H1 (cell line): Measurements from ENCODE around the gene TRIM75. TPM values are rescaled to one million over a fixed set of nuclear protein-coding genes. Genes with fewer than 3 reads are reported as not detected.

Source experiments
- RXRA ChIP-seq: IDR thresholded peaks from 2 replicates; pipeline ENCODE4 v1.6.1; 2011; ENCODE audit warnings: low read depth, mild to moderate bottlenecking, low read length, moderate library complexity; ENCODE audit not compliant: insufficient read depth
- SP4 ChIP-seq: IDR thresholded peaks from 2 replicates; pipeline ENCODE4 v1.6.1; 2012; ENCODE audit warnings: low read length, inconsistent platforms
- SRF ChIP-seq: IDR thresholded peaks from 2 replicates; pipeline ENCODE4 v1.6.1; 2011; ENCODE audit warnings: mild to moderate bottlenecking, low read depth, low read length, moderate library complexity
- polyA plus RNA-seq, 7 experiments: library from polyadenylated mRNA; depleted of rRNA in 3 of 7; stranded (reverse) in 5 of 7; unstranded in 2 of 7; fragments of >200 nt in 5 of 7; fragments of 200-250 nt in 2 of 7; gene quantifications; 1 replicate in 5 of 7; 2 replicates in 1 of 7; 4 replicates in 1 of 7; pipeline versions ENCODE4 v1.2.1 to v1.2.3, GENCODE V29; 2011 to 2013; ENCODE audit warnings: missing spikeins in 2 of 7, mixed read lengths in 2 of 7
- total RNA-seq: library from RNA; stranded (reverse); fragmentation: NEBNext Ultra II Directional; extraction: Animal tissue kit (Norgen Biotek cat#: 25700); gene quantifications from 2 replicates; pipeline ENCODE4 v1.2.1, GENCODE V29; 2021
- TF ChIP-seq, protein P1 (sequence below), 3 experiments: IDR thresholded peaks; 1 replicate in 2 of 3; 2 replicates in 1 of 3; pipeline versions ENCODE4 v1.5.1 to v1.6.1; 2011; ENCODE audit warnings: low read length in 3 of 3, mild to moderate bottlenecking in 3 of 3, inconsistent platforms in 2 of 3, low read depth in 1 of 3, moderate library complexity in 1 of 3; ENCODE audit not compliant: insufficient read depth in 1 of 3; ENCODE audit errors: control extremely low read depth in 1 of 3

TRIM75 gene
- total and polyA plus RNA-seq, 2 of the 8 experiments (the other 6 are each of a cell fraction or from before 2014, with no cell fraction given) = not detected

DNA sequence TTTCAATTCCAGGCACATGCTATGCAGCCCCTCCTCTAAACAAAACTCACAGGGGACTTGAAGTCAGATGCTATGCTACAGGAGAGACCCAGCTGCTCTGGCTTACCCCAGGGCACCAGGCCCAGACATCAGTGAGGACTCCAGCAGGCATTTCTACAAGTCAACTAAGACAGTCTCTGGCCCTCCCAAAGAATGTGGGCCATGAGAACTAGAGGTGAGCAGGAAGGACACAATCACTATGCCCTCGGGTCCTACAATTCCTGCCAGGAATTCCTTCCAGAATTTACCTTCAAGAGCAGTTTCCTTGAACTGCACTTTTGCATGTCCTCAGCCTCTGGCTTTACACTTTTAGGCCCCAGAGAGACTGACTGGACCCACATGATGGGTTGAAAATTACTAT is 41.6 kb downstream of the TRIM75 start (continued):
- TF ChIP-seq SP4 (no peak), RXRA (no peak), SRF (no peak)
- TF ChIP-seq, protein P1, sequence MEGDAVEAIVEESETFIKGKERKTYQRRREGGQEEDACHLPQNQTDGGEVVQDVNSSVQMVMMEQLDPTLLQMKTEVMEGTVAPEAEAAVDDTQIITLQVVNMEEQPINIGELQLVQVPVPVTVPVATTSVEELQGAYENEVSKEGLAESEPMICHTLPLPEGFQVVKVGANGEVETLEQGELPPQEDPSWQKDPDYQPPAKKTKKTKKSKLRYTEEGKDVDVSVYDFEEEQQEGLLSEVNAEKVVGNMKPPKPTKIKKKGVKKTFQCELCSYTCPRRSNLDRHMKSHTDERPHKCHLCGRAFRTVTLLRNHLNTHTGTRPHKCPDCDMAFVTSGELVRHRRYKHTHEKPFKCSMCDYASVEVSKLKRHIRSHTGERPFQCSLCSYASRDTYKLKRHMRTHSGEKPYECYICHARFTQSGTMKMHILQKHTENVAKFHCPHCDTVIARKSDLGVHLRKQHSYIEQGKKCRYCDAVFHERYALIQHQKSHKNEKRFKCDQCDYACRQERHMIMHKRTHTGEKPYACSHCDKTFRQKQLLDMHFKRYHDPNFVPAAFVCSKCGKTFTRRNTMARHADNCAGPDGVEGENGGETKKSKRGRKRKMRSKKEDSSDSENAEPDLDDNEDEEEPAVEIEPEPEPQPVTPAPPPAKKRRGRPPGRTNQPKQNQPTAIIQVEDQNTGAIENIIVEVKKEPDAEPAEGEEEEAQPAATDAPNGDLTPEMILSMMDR (IDR thresholded peaks at IDR 0.05; ENCODE audit: control extremely low read depth in 1 of 3, insufficient read depth in 1 of 3, low read depth in 1 of 3, low read length in 3 of 3) = no peak
